ENCODE results near the gene SPINT4.
"Not testable (repeated sequence)": the region's sequence is repeated elsewhere in the genome, so short reads cannot be mapped to it uniquely, and the experiment has no call there.

The SPINT4 gene

DNA sequence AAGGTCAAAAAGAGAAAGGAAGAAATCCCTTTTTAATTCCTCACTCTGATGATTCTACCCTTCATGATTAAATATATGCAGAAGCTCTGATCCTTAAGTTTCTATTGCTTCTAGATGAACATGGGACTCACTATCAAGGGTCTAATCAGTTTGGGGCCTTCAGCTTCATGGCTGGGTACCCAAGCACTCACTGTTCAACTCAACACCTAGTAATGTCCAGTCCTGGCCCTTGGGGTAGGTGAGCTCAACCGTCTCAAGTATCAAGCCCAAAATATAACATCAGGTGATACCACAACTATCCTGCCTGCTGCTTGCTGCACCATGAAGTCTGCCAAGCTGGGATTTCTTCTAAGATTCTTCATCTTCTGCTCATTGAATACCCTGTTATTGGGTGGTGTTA lies at the start of gene SPINT4:
Gene SPINT4, plus strand, starts transcription at position 301 of the 400 bp plus-strand sequence. Its CDS starts 21 bp downstream, at position 322.
- no peak for DNase-seq

DNA sequence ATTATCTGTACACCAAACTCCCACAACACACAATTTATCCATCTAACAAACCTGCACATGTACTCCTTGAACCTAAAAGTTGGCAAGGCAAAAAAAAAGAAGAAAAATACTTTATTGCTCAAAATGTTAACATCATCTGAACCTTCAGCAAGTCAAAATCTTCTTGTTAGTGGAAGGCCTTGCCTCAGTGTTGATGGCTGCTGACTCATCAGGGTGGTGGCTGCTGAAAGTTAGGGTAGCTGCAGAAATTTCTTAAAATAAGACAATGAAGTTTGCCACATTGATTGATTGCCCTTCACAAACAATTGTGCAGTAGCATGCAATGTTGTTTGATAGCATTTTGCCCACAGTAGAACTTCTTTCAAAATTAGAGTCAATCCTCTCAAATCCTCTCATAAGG lies 49.4 kb upstream of the SPINT4 start:
- DNase-seq: no peak

DNA sequence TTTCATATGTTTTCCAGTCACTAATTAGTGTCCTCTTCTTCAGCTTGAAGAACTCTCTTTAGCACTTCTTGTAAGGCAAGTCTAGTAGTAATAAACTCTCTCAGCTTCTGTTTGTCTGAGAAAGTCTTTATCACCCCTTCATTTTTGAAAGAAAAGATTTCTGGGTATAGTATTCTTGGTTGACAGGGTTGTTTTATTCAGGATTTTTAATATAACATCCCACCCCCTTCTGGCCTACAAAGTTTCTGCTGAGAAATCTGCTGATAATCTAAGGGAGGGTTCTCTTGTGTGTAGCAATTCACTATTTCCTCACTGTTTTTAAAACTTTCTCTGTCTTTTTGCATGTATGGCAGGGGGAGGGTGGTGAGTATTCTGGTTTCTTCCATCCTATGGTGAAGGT lies 42.5 kb upstream of the SPINT4 start:
- DNase-seq: no peak

DNA sequence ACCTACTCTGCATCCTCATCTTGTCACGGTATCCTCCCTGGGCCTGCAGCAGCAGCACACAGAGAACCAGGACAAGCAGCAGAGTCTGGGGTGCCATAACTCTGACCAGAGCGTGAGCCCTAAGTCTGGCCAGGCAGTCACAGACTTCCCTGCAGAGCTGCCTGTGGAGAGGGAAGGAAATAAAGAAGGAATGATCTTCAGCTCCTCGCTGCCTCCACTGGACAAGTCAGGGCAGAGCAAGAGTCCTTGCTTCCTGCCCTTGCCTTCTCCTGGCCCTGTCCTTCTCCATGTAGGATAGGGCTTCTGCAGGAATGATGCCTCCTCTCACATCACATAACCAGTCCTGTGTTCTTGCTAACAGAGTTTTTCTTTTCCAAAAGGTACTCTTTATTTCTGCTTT lies 36.3 kb upstream of the SPINT4 start:
- DNase-seq: no peak

GRCh38 chr20:45693346-45693745 lies 28.8 kb upstream of the SPINT4 start:
- not testable (repeated sequence) for DNase-seq

GRCh38 chr20:45695496-45695895 lies 26.7 kb upstream of the SPINT4 start:
- DNase-seq: no peak

DNA sequence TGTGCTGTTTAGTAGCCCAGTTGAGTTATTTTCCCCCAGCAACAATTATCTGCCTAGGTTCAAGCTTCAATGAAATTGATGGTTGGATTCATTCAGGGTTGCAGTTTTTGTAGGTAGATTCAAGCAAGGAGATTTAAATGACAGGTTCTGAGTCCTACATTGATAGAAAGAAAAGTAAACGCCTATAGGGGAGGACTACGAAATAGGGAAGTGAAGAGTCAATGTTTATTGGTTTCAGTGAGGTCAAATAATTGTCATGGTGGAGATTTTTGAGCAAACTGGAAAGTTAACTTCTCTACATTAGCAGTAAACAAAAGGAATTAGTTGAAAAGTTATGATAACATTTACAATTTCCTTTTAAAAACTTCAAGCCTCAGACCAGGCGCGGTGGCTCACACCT lies 21.0 kb upstream of the SPINT4 start:
- DNase-seq: no peak

GRCh38 chr20:45701873-45702272 lies 20.3 kb upstream of the SPINT4 start, which contains the start of gene WFDC13:
WFDC13 (plus strand) TSS chr20:45702038; CDS start chr20:45702124, 86 bp downstream.
- no peak for DNase-seq

DNA sequence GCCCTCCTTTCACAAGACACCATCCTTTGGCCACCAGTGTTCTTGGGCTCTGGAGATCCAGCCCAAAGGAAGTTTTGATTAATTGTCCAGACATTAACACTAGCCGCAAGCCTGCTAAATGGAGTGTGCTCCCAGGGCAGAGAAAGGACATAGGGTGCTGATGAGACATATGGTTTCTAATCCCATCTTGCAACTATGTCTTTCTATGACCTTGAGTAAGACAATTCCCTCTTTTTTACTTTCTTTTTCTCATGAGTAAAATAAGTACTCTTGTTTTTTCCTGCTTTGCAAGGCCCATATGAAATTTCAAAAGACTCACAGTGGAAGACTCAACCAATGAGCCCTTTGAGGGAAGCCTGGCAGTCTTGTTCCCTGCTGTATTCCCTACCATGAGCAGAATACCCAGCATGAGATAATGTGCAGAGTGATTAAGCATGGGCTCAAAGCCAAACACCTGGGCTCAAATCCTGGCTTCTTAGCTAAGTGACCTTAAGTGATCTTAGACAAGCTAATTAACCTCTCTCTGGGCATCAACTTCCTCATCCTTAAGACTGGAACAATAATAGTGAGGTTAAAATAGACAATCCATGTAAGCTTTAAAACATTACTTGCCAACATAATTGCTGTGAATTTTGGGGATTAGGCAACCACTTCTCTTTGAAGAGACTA lies 17.0 kb upstream of the SPINT4 start, which contains the start of gene WFDC10B:
Gene WFDC10B, minus strand, starts transcription at position 51 of the 669 bp plus-strand sequence. CDS start 19,027 bp downstream, outside the sequence.
- DNase-seq: no peak

DNA sequence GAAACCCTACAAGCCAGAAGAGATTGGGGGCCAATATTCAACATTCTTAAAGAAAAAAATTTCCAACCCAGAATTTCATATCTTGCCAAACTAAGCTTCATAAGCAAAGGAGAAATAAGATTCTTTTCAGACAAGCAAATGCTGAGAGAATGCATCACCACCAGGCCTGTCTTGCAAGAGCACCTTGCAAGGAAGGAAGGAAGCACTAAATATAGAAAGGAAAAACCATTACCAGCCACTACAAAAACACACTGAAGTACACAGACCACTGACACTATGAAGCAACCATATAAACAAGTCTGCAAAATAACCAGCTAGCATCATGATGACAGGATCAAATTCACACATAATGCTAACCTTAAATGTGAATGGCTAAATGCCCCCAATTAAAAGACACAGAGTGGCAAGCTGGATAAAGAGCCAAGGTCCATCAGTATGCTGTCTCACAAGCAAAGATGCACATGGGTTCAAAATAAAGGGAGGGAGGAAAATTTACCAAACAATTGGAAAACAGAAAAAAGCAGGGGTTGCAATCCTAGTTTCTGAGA lies 5.9 kb upstream of the SPINT4 start:
- DNase-seq: not testable (repeated sequence)

DNA sequence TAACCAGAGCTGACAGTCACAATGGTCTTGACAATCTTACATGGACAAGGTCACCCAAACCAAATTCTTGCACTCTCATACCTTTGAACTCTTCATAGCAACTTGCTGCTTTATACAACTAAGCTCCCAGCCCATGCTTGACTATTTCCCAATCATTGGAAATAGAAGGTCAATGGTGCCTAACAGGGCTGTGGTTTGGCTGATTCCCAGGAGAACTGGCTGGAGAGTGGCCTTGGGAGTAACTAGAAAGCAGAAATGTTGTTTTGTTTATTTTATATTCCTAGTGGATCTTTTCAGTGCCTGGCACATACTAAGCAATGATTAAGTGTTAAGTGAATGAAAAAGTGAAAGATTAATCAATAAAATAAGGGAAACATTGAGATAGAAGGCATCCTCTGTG lies 3.0 kb downstream of the SPINT4 start:
- no peak for DNase-seq

GRCh38 chr20:45727044-45727443 lies 4.9 kb downstream of the SPINT4 start:
- DNase-seq: no peak

- DNase-seq: no peak
Observed at GRCh38 chr20:45732199-45732598, 10.1 kb downstream of the SPINT4 start.

GRCh38 chr20:45735552-45735951 lies 13.4 kb downstream of the SPINT4 start:
- no peak for DNase-seq

GRCh38 chr20:45735988-45736387 lies 13.8 kb downstream of the SPINT4 start:
- DNase-seq: no peak

- no peak for DNase-seq
Observed at GRCh38 chr20:45742596-45742995, 20.4 kb downstream of the SPINT4 start.

DNA sequence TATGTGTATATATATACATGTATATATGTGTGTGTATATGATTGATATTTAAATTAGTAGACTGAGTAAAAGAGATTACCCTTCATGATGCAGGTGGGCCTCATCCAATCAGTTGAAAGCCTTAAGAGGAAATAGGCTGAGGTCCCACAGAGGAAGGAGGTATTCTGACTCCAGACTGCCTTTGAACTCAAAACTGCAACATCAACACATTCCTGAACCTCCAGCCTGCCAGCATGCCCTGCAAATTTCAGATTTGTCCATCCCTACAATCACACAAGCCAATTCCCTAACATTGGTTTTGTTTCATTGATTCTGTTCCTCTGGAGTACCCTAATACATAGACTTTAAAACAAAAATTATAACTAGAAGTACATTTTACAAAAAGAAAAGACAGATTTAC lies 22.9 kb downstream of the SPINT4 start:
- no peak for DNase-seq

DNA sequence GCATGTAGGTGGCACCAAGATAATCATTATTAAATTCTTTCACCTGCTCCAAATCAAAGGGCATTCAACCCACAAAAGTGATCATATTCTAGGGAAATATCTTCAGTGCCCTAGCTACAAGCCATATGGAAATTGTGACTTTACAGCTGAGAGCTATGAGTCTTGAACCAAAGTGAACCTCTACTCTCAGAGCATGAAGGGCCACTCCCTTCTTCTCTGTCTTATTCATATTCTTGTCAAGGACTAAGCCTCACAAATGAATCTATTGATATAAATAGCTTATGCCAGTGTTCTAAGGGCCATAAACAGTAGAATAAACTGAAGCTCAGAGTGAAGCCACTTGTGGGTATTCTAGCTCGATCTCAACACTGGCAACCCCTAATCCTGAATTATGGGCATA lies 29.6 kb downstream of the SPINT4 start:
- DNase-seq: no peak

- no peak for DNase-seq
Observed at GRCh38 chr20:45752746-45753145, 30.6 kb downstream of the SPINT4 start.

DNA sequence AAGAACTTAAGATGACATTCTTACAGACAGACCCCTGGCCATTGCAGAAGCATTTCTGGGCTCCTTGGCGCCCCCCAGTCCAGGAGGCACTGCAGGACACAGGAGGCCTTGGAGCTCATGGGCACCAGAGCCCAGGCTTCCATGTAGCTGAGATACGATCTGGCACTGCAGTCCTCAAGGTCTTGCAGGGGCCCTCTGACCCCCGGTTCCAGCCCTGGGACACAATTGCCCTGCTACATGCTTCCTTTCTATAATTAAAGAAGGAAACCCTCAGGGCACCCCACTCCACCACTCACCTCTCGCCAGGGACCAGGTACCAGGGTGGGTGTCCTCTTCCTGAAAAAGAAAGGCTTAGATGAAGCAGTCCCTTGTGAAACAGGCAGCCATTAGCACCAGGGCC lies 35.9 kb downstream of the SPINT4 start:
- no peak for DNase-seq

GRCh38 chr20:45759921-45760320 lies 37.8 kb downstream of the SPINT4 start:
- not testable (repeated sequence) for DNase-seq

DNA sequence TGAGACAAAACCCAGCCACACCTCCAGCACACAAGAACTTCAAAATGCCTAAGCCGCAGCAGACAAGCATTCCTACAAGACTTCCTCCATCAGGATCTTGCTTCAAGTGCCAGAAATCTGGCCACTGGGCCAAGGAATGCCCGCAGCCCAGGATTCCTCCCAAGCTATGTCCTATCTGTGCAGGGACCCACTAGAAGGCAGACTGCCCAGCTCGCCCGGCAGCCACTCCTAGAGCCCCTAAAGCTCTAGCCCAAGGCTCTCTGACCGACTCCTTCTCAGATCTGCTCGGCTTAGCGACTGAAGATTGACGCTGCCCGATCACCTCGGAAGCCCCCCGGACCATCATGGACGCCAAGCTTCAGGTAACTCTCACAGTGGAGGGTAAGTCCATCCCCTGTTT lies 39.8 kb downstream of the SPINT4 start:
- DNase-seq: not testable (repeated sequence)

GRCh38 chr20:45764618-45765282 lies 42.6 kb downstream of the SPINT4 start:
- DNase-seq: not testable (repeated sequence)

- no peak for DNase-seq
Observed at GRCh38 chr20:45765307-45765875, 43.2 kb downstream of the SPINT4 start.

All from NCI-H2227 treated with DMSO at 0.1 percent for 48 hours (cell line).